K562 (cell line): ENCODE results near the gene PCK1.

Experiments used
- ELF4 ChIP-seq: fragments of 450-650 bp; formaldehyde crosslinking; IDR thresholded peaks from 2 replicates; pipeline ENCODE4 v1.4.0; 2022; ENCODE audit warnings: missing genetic modification characterization
- POLR2A ChIP-seq: fragments of 450-650 bp; conservative IDR thresholded peaks from 2 replicates; pipeline ENCODE4 v1.6.1; 2016
- RBFOX2 ChIP-seq: fragments of 200-400 bp; formaldehyde crosslinking; IDR thresholded peaks from 2 replicates; pipeline ENCODE4 v1.6.1; 2017; ENCODE audit warnings: low read depth, mild to moderate bottlenecking, low read length, moderate library complexity

- no peak for TF ChIP-seq ELF4
- no peak for TF ChIP-seq POLR2A
- TF ChIP-seq RBFOX2, result no peak
Observed at GRCh38 chr20:57581202-57582028, 20.5 kb downstream of the PCK1 start.
